T-helper 22 cell (primary cell): Measurements from ENCODE around the gene EIF4E1B.
"Not testable (repeated sequence)": the region's sequence is repeated elsewhere in the genome, so short reads cannot be mapped to it uniquely, and the experiment has no call there.

Experiments
- DNase-seq: peaks from one replicate; pipeline ENCODE4 v3.0.0-alpha.2; 2020; ENCODE audit warnings: low read depth

EIF4E1B gene, protein sequence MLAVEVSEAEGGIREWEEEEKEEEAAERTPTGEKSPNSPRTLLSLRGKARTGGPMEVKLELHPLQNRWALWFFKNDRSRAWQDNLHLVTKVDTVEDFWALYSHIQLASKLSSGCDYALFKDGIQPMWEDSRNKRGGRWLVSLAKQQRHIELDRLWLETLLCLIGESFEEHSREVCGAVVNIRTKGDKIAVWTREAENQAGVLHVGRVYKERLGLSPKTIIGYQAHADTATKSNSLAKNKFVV

DNA sequence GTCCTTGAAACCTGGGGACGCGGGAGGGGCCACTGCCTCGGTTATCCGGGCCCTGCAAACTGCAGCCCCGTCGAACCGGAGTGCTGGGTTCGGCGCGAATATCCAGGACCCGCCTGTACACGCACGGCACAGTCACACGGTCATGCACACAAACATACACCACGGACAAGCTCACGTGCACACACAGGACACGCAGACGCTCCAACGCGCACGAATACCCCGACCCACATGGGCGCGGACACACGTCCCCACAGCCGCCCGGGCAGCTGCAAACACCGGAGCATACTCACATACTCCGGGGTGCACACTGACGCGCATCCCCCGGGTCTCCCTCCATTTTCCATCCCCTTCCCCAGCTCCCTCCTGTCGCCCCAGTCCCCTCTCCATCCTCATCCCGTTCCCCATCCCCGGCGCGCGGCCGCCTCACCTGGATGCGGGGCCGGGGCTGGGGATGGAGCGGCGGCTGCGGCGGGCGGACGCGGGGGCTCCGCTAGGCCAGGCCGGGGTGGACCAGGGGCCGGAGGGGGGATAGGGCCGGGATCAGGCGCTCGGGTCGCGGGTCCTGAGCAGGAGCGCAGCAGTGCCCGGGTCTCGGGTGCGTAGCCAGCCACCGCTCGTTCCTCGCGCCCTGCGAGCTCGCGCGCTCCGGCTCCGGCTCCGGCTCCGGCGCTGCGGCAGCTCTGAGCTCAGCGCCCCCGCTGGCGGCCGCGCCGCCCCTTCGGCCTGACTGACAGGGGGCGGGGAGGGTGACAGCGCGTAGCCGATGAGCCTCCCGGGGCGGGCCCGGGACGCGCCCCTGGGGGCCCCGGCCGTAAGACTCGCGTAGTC is at the start of gene EIF4E1B, which contains the start of gene SNCB:
TSS of gene EIF4E1B (plus strand) at position 823 of the 828 bp plus-strand sequence. CDS start 12,113 bp downstream, outside the sequence.
TSS of gene SNCB (minus strand) at position 682 of the 828 bp plus-strand sequence. CDS start 880 bp downstream, outside the sequence.
- no peak for DNase-seq

DNA sequence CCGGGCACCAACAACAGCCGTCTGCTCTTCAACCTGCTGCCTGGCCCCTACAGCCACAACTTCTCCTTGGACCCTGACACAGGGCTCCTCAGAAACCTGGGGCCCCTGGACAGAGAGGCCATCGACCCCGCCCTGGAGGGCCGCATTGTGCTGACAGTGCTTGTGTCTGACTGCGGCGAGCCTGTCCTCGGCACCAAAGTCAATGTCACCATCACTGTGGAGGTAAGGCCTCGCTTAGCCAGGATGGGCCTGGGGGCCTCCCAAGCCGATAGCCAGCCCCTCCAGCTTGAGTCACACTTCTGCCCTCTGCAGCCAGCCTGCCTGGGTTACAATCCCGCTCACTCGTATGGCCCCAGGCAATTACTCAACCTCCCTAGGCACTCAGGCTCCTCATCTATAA is 49.1 kb upstream of the EIF4E1B start:
- DNase-seq, result no peak

DNA sequence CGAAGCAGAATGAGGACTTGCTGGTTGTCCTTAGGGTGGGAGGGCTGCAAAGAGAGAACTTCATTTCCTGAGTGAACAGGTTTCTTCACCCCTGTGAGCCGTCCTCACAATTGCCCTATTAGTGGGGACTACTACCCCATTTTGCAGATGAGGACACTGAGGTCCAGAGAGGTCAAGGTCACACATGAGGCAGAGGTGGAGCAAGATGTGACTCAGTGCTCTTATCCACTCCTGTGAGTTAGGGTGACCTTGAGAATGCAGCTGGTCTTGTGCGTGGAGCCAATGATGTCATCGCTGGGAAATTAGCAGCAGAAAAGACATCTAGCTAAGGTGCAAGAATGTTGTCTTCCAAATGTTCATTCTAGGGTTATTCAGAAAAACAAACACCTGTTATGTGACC is 47.4 kb upstream of the EIF4E1B start:
- no peak for DNase-seq

- DNase-seq, result no peak
Measured at GRCh38 chr5:176587398-176587797, 43.1 kb upstream of the EIF4E1B start.

- no peak for DNase-seq
Measured at GRCh38 chr5:176588297-176588696, 42.2 kb upstream of the EIF4E1B start.

DNA sequence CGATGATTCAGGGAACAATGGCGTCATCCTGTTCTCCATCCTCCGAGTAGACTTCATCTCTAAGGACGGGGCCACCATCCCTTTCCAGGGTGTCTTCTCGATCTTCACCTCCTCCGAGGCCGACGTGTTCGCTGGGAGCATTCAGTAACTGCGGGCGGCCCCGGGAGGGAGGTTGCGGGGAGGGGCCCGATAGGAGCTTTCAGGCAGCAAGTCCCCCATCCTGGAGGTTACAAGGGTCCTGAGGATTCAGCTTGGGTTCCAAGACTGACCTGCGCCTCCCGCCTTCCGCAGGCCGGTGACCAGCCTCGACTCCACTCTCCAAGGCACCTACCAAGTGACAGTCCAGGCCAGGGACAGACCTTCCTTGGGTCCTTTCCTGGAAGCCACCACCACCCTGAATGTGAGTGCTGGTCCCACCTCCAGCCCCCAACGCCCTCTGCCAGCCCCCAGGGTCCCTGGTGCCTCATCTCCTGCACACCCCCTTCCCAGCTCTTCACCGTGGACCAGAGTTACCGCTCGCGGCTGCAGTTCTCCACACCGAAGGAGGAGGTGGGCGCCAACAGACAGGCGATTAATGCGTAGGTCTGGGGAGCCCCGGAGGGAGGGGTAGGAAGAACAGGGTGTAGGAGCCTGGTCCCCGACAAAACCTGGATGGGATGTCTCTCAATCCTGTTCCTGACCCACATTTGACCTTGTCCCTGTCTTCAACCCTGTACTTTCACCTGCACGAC is 41.3 kb upstream of the EIF4E1B start:
- no peak for DNase-seq

DNA sequence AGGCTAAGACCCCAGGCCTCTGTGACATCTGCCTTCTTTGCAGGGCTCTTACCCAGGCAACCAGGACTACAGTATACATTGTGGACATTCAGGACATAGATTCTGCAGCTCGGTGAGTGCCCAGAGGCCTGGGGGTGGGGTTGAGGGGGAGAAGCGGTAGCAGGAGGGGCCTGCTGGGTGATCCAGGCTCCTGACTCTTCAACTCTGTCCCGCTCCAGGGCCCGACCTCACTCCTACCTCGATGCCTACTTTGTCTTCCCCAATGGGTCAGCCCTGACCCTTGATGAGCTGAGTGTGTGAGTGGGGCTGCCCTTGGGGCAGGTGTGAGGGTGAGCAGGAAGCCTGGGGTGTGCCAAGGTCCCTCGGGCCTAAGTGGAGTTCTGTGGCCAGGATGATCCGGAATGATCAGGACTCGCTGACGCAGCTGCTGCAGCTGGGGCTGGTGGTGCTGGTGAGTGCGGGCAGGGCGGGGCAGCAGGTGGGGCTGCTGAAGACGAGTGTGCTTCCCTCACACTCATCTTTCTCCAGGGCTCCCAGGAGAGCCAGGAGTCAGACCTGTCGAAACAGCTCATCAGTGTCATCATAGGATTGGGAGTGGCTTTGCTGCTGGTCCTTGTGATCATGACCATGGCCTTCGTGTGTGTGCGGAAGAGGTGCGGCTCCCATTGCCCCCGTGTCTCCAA is 40.3 kb upstream of the EIF4E1B start:
- DNase-seq, result no peak

- DNase-seq, result not testable (repeated sequence)
Measured at GRCh38 chr5:176591667-176592066, 38.8 kb upstream of the EIF4E1B start.

DNA sequence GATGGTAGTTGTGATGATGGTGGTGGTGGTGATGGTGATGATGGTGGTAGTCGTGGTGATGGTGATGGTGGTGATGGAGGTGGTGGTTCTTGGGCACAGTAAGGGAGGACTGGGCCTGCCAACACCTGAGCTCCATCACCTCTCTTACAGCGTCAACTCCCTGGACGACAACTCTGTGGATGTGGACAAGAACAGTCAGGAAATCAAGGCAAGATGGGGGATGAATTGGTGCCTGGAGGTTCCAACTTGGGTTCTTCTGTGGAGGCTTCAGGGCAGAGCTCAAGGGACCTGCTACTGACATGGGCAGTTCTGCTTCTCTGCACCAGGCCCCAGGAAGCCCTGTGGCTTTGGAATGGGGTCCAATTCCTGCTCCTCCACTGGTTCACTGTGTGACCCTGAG is 37.9 kb upstream of the EIF4E1B start:
- no peak for DNase-seq

DNA sequence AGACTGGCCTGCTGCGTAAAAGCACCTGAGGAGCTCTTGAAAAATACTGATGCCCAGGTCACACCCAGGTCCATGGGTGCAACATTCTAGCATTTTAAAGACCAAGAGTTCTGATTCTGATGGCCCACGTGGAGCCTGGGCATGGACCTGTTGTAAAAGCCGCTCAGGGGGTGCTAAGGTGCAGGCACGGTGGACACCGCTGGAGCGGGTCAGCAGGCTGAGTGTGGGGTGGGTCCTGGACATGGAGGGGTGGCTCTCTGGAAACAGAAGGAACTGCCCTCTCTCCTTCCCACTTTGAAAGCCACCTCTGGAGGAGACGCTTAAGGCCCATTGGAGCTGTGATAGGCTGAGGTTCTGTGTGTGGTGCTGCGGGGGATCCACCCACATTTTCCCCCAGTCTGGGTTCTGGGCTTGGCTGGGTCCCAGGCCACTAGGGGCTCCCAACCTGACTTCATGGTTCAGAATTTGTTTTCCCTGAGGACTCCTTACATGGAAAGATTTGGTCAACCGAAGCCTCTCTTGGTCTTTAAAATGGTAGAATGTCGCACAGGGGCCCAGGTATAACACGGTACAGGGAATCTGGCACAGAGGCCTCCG is 37.1 kb upstream of the EIF4E1B start:
- no peak for DNase-seq

DNA sequence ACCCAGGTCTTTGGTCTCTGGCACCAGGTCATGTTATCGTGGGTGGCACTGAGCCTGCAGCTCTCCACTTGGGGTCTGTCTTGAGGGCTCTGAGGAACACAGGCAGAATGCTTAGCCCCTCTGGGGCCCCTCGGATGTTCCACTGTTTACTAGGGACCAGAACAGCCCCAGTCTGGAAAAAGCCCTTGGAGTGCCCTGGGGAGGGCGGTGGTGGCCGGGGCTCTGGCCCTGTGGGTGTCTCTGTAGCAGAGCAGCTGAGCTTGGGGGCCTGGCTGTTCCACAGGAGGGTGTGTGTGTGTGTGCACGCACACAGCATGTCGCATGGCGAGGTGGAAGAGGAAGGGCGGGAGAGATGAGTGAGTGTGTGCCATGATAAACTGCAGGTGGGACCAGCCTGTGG is 35.9 kb upstream of the EIF4E1B start:
- no peak for DNase-seq

- DNase-seq, result no peak
Measured at GRCh38 chr5:176595386-176595943, 35.0 kb upstream of the EIF4E1B start.

DNA sequence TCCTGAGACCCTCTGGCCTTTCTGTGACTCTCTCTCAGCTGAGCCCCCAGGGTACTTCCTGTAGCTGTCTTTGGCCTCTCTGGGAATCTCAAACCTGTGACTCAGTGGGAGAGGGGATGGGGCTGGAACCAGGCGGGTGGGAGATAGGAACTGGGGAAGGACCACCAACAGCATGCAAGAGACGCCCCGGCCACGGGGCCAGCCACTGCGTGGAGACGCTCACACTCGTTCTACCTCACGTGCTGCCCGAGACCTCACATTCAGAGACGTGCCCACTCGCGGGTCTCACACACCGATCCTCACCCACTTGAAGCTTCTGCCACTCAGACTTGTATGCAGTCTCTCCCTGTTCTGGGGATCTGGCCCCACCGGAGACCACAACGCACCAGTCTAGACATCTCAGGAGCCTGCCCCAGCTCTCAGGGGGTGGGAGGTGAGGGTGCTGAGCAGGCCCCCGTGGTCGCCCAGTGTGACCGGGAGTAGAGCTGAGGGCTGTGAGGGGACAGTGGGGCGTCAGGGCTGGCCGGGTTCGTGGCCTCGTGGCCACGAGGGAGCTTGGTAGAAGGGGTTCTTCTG is 34.3 kb upstream of the EIF4E1B start:
- no peak for DNase-seq

DNA sequence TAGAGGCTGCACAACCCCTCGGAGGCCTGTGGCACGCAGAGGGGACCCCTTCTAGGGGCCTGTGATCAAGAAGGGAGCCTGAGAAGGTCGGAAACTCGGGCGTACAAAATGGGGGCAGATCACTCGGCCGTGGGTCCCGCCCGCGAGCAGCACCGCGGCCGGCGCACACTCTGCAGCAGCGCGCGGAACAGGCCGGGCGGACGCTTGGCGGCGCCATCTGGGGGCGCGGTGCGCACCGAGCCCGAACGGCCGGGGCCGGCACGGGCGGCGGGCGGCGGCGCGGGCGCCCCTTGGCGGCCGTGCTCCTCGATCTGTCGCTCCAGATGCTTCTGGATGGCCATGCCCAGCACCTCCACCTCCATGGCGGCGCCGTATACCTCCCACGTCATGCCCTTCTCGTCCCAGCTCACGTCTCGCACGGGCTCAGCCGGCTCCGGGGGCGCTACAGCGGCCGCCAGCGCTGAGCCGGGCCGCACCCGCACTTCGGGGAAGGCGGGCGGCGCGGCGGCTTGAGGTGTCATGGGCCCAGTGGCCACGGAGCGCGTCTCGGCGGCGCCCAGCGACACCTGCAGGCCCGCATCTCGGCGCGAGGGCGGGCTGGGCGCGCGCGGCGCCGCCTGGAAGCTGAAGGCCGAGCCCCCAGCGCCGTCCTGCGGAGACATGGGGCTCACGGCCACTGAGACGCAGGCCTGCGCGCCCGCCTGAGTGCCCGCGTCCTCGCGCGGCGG is 33.6 kb upstream of the EIF4E1B start:
- peak; percentile 45 for DNase-seq

GRCh38 chr5:176597417-176598389 is 32.8 kb upstream of the EIF4E1B start:
- no peak for DNase-seq

DNA sequence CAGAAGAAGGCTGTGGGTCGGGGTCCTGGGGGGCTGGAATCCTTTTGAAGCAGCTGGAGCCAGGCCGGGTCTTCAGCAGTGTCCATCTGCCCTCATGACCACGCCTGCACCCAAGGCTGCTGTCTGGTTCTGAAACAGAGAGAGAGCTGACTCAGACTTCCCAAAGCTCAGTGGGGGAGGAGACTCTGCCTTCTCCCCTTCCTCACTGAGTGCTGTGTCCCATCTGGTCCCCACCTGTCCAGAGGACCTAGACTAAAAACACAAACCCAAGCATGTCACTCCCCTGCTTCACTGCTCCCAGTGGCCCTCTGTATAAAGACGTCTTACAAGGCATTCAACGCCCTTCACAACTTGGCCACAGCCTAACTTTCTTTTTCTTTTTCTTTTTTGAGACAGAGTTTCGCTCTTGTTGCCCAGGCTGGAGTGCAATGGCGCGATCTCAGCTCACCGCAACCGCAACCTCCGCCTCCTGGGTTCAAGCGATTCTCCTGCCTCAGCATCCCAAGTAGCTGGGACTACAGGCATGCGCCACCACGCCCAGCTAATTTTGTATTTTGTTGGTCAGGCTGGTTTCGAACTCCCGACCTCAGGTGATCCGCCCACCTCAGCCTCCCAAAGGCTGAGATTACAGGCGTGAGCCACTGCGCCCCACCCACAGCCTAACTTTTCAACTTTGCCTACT is 30.6 kb upstream of the EIF4E1B start:
- not testable (repeated sequence) for DNase-seq

GRCh38 chr5:176601901-176602482 is 28.5 kb upstream of the EIF4E1B start:
- no peak for DNase-seq

- DNase-seq, result no peak
Measured at GRCh38 chr5:176603091-176603490, 27.4 kb upstream of the EIF4E1B start.
